HepG2 (cell line): ENCODE measurements around the gene UBE2G2. TPM values are rescaled to one million over a fixed set of nuclear protein-coding genes. Genes with fewer than 3 reads are reported as not detected.

Experiments
- ATAC-seq: fragments of 200-7000 bp; cut with Tn5 transposase; 3 replicates; pipeline ENCODE4 v1.9.1; 2020; ENCODE audit warnings: mild to moderate bottlenecking, moderate library complexity
- BruUV-seq: library from RNA; stranded (reverse); fragments of 400-500 nt; replicated peaks from 2 replicates; lab custom pipeline; 2021; lab: Mats Ljungman, UMichigan
- CTCF ChIA-PET: fragments of 300-600 bp; formaldehyde crosslinking; extraction: SDS; loops from one replicate; lab custom pipeline; 2021; ENCODE audit warnings: low total read pairs, inconsistent platforms, low intra/inter-chr PET ratio; lab: Yijun Ruan, JAX
- POLR2A ChIA-PET: fragments of 350-600 bp; sonication (Branson Sonifier 250); formaldehyde crosslinking; loops from one replicate; lab custom pipeline; 2020; ENCODE audit warnings: antibody characterized with exemption, inconsistent platforms; lab: Yijun Ruan, JAX
- DNase-seq: peaks from one replicate; pipeline ENCODE4 v3.0.0-alpha.2; 2015; ENCODE audit warnings: low spot score
- FAIRE-seq: peaks from 3 replicates; lab custom pipeline; 2011; peaks lifted over from hg19 to GRCh38; lab: Jason Lieb, UNC
- H2AFZ ChIP-seq: one replicate; pipeline ENCODE4 v1.6.1; 2011; ENCODE audit warnings: low read length, inconsistent platforms
- H3K27ac ChIP-seq: fragments of 300-600 bp; 3 replicates; pipeline ENCODE4 v1.8.0; 2011; ENCODE audit warnings: mixed run types, mild to moderate bottlenecking, mixed read lengths, low read length, inconsistent platforms; ENCODE audit not compliant: insufficient read depth; ENCODE audit errors: extremely low read length
- H3K27me3 ChIP-seq, 2 experiments: fragments of 200-600 bp in 1 of 2; 2 replicates in 1 of 2; 3 replicates in 1 of 2; pipeline versions ENCODE4 v1.6.0 to v1.8.0; 2011; ENCODE audit warnings: low read length in 2 of 2, mild to moderate bottlenecking in 2 of 2, moderate library complexity in 2 of 2, inconsistent platforms in 1 of 2; ENCODE audit not compliant: insufficient read depth in 2 of 2, control insufficient read depth in 1 of 2
- H3K36me3 ChIP-seq, 2 experiments: fragments of 200-600 bp in 1 of 2; replicated peaks in 1 of 2; 2 replicates in 1 of 2; 3 replicates in 1 of 2; pipeline versions ENCODE4 v1.5.1 to v1.8.0; 2011; ENCODE audit warnings: low read length in 2 of 2, inconsistent platforms in 1 of 2; ENCODE audit not compliant: insufficient read depth in 2 of 2, control insufficient read depth in 1 of 2
- H3K4me1 ChIP-seq: 2 replicates; pipeline ENCODE4 v1.5.1; 2012; ENCODE audit warnings: low read length, inconsistent platforms; ENCODE audit not compliant: insufficient read depth
- H3K4me2 ChIP-seq: 2 replicates; pipeline ENCODE4 v1.6.0; 2011; ENCODE audit warnings: low read depth, low read length, inconsistent platforms
- H3K4me3 ChIP-seq, 3 experiments: fragments of 200-600 bp in 1 of 3; sonication (generic), shearing (Covaris generic) in 1 of 3; replicated peaks in 1 of 3; 2 replicates each; pipeline ENCODE4 v1.5.1; 2011 to 2016; ENCODE audit warnings: low read length in 3 of 3, inconsistent platforms in 2 of 3, low read depth in 2 of 3, mild to moderate bottlenecking in 2 of 3, control low read depth in 1 of 3, mixed read lengths in 1 of 3; ENCODE audit not compliant: insufficient read depth in 1 of 3
- H3K79me2 ChIP-seq: one replicate; pipeline ENCODE4 v1.6.1; 2011; ENCODE audit warnings: low read length, inconsistent platforms; ENCODE audit not compliant: insufficient read depth
- H3K9ac ChIP-seq: 2 replicates; pipeline ENCODE4 v1.6.0; 2011; ENCODE audit warnings: mild to moderate bottlenecking, low read depth, low read length, inconsistent platforms; ENCODE audit not compliant: insufficient read depth
- H3K9me3 ChIP-seq: 2 replicates; pipeline ENCODE4 v1.5.1; 2012; ENCODE audit warnings: mild to moderate bottlenecking, low read length
- H4K20me1 ChIP-seq: 2 replicates; pipeline ENCODE4 v1.6.0; 2011; ENCODE audit warnings: inconsistent platforms, mild to moderate bottlenecking, low read length, moderate library complexity; ENCODE audit not compliant: insufficient read depth
- BRCA1 ChIP-seq: sonication (generic); formaldehyde crosslinking; IDR thresholded peaks from 2 replicates; pipeline ENCODE4 v1.4.0; 2020; ENCODE audit warnings: missing genetic modification reagents
- KLF12 ChIP-seq: sonication (generic); formaldehyde crosslinking; IDR thresholded peaks from 2 replicates; pipeline ENCODE4 v1.4.0; 2020; ENCODE audit warnings: missing genetic modification reagents, borderline replicate concordance
- TBL1XR1 ChIP-seq: fragments of 150-350 bp; IDR thresholded peaks from 2 replicates; pipeline ENCODE4 v1.6.1; 2014; ENCODE audit warnings: borderline replicate concordance, low read length; ENCODE audit not compliant: partially characterized antibody
- TFDP2 ChIP-seq: sonication (generic); formaldehyde crosslinking; IDR thresholded peaks from 2 replicates; pipeline ENCODE4 v1.4.0; 2020; ENCODE audit warnings: missing genetic modification reagents
- TOE1 ChIP-seq: sonication (generic); formaldehyde crosslinking; IDR thresholded peaks from 2 replicates; pipeline ENCODE4 v1.4.0; 2020; ENCODE audit warnings: mild to moderate bottlenecking, missing genetic modification reagents
- ZBTB42 ChIP-seq: sonication (generic); formaldehyde crosslinking; IDR thresholded peaks from 2 replicates; pipeline ENCODE4 v1.5.0; 2020; ENCODE audit warnings: mild to moderate bottlenecking, missing genetic modification reagents
- whole genome bisulfite sequencing: methylation state at CpG from one replicate; pipeline ENCODE4 v1.1.6; 2017; ENCODE audit warnings: low lambda C conversion rate; 5-methylcytosine and 5-hydroxymethylcytosine counted together
- in situ Hi-C: cut with HindIII; loops from 2 replicates; pipeline ENCODE4 v1.10.0; 2017; ENCODE audit warnings: low pct_unique_long_range_greater_than_20kb; ENCODE audit not compliant: extremely low pct_ligation_motif_present
- intact Hi-C: fragments of 100-400 bp; cut with micrococcal nuclease; formaldehyde crosslinking; loops from one replicate; pipeline ENCODE4 v1.10.0; 2022; ENCODE audit not compliant: unreplicated experiment
- polyA plus RNA-seq, 8 experiments: library from polyadenylated mRNA; depleted of rRNA in 3 of 8; stranded (reverse) in 7 of 8; unstranded in 1 of 8; fragments of >200 nt; fragmentation: Illumina TruSeq in 4 of 8; extraction: Trizol in 4 of 8; gene quantifications; 2 replicates each; pipeline versions ENCODE4 v1.2.1 to v1.2.3, GENCODE V29; 2011 to 2016; ENCODE audit warnings: low read depth in 4 of 8, missing spikeins in 1 of 8, mixed read lengths in 1 of 8; ENCODE audit not compliant: insufficient read depth in 1 of 8
- total RNA-seq, 5 experiments: library from RNA; depleted of rRNA; stranded (reverse); fragments of >200 nt; fragmentation: Illumina TruSeq; extraction: Trizol; gene quantifications; 2 replicates each; pipeline ENCODE4 v1.2.3, GENCODE V29; 2016; ENCODE audit warnings: low read depth in 1 of 5
- TF ChIP-seq, protein P1 (sequence below): sonication (generic); formaldehyde crosslinking; IDR thresholded peaks from 2 replicates; pipeline ENCODE4 v1.4.0; 2020; ENCODE audit warnings: missing genetic modification reagents

UBE2G2 gene
- total and polyA plus RNA-seq, 2 of the 13 experiments (the other 11 are each of a cell fraction or from before 2014, with no cell fraction given), result 55.4 to 92.0 TPM

- no peak for DNase-seq
- in situ Hi-C loops, result no loop called here
Observed at GRCh38 chr21:44795342-44795741, 6.3 kb downstream of the UBE2G2 start.

More at GRCh38 chr21:44795342-44795741, 6.3 kb downstream of the UBE2G2 start:
- intact Hi-C loops, result no loop called here
- Histone ChIP-seq H3K79me2 (peaks cover 78% of the 10 kb centered on the region), H3K4me1 (peaks cover 67% of the 10 kb centered on the region), H3K4me2 (no peak overlapping the region), H3K9ac (no peak overlapping the region), H3K9me3 (no peaks in the 10 kb centered on the region), H3K4me3 (no peak overlapping the region), H2AFZ (no peak overlapping the region), H3K36me3 (peaks cover 0 to 20% of the 10 kb centered on the region in 2 experiments; a peak in 3 of 5 replicates), H3K27ac (no peak overlapping the region), H3K27me3 (no peaks in the 10 kb centered on the region), H4K20me1 (peaks cover 16% of the 10 kb centered on the region)
- ChIA-PET CTCF (no interaction called here), POLR2A (no interaction called here)
- no TSS peak for BruUV-seq
- 98% methylated on average over 11 of the region's 11 CpGs for WGBS
- no peak for ATAC-seq
- TF ChIP-seq ZBTB42 (CRISPR knock-in tag) (no peak), BRCA1 (CRISPR knock-in tag) (no peak), TOE1 (CRISPR knock-in tag) (no peak), TBL1XR1 (no peak), TFDP2 (CRISPR knock-in tag) (no peak), KLF12 (no peak)
- TF ChIP-seq, protein P1, sequence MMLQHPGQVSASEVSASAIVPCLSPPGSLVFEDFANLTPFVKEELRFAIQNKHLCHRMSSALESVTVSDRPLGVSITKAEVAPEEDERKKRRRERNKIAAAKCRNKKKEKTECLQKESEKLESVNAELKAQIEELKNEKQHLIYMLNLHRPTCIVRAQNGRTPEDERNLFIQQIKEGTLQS (CRISPR knock-in tag), result no peak
- FAIRE-seq, result no peak
